ENCODE data around the gene ANKRD30A.
"Not testable (repeated sequence)": the region's sequence is repeated elsewhere in the genome, so short reads cannot be mapped to it uniquely, and the experiment has no call there.

ANKRD30A gene

GRCh38 chr10:37379991-37380390 lies 254.6 kb downstream of the ANKRD30A start:
- H3K27ac ChIP-seq (ENCODE audit: low read depth, low read length): no peak overlapping the region
- H3K27me3 ChIP-seq (ENCODE audit: control insufficient read depth, insufficient read depth, low read length): no peaks in the 10 kb centered on the region
- peaks cover 95% of the 10 kb centered on the region for H3K9me3 ChIP-seq (ENCODE audit: control insufficient read depth, insufficient read depth, low read length)
- no peak overlapping the region for H3K4me3 ChIP-seq (ENCODE audit: low read depth, low read length)
- no peak overlapping the region for H3K9ac ChIP-seq (ENCODE audit: low read depth, low read length)
- H3K4me1 ChIP-seq (ENCODE audit: control insufficient read depth, insufficient read depth, low read length): no peaks in the 10 kb centered on the region
- no peaks in the 10 kb centered on the region for H3K36me3 ChIP-seq (ENCODE audit: control insufficient read depth, insufficient read depth, low read length)

- Histone ChIP-seq H3K9me3 (ENCODE audit: control insufficient read depth, insufficient read depth, low read length) (peaks cover 96% of the 10 kb centered on the region), H3K27me3 (ENCODE audit: control insufficient read depth, insufficient read depth, low read length) (no peaks in the 10 kb centered on the region), H3K27ac (ENCODE audit: low read depth, low read length) (no peak overlapping the region), H3K4me3 (ENCODE audit: low read depth, low read length) (no peak overlapping the region), H3K9ac (ENCODE audit: low read depth, low read length) (no peak overlapping the region), H3K4me1 (ENCODE audit: control insufficient read depth, insufficient read depth, low read length) (no peaks in the 10 kb centered on the region), H3K36me3 (ENCODE audit: control insufficient read depth, insufficient read depth, low read length) (no peaks in the 10 kb centered on the region)
Measured at GRCh38 chr10:37381271-37381670, 255.9 kb downstream of the ANKRD30A start.

GRCh38 chr10:37384923-37385322 lies 259.5 kb downstream of the ANKRD30A start:
- Histone ChIP-seq H3K9me3 (ENCODE audit: control insufficient read depth, insufficient read depth, low read length) (peaks cover 86% of the 10 kb centered on the region), H3K27ac (ENCODE audit: low read depth, low read length) (no peak overlapping the region), H3K27me3 (ENCODE audit: control insufficient read depth, insufficient read depth, low read length) (no peaks in the 10 kb centered on the region), H3K4me3 (ENCODE audit: low read depth, low read length) (no peak overlapping the region), H3K9ac (ENCODE audit: low read depth, low read length) (no peak overlapping the region), H3K4me1 (ENCODE audit: control insufficient read depth, insufficient read depth, low read length) (no peaks in the 10 kb centered on the region), H3K36me3 (ENCODE audit: control insufficient read depth, insufficient read depth, low read length) (no peaks in the 10 kb centered on the region)

- Histone ChIP-seq H3K9me3 (ENCODE audit: control insufficient read depth, insufficient read depth, low read length) (peaks cover 82% of the 10 kb centered on the region), H3K9ac (ENCODE audit: low read depth, low read length) (no peak overlapping the region), H3K36me3 (ENCODE audit: control insufficient read depth, insufficient read depth, low read length) (no peaks in the 10 kb centered on the region), H3K4me1 (ENCODE audit: control insufficient read depth, insufficient read depth, low read length) (no peaks in the 10 kb centered on the region), H3K27ac (ENCODE audit: low read depth, low read length) (no peak overlapping the region), H3K27me3 (ENCODE audit: control insufficient read depth, insufficient read depth, low read length) (no peaks in the 10 kb centered on the region), H3K4me3 (ENCODE audit: low read depth, low read length) (no peak overlapping the region; the same call in 1 of the 2 replicates)
Measured at GRCh38 chr10:37390926-37391325, 265.5 kb downstream of the ANKRD30A start.

GRCh38 chr10:37400774-37401173 lies 275.4 kb downstream of the ANKRD30A start:
- peaks cover 87% of the 10 kb centered on the region for H3K9me3 ChIP-seq (ENCODE audit: control insufficient read depth, insufficient read depth, low read length)
- H3K4me1 ChIP-seq (ENCODE audit: control insufficient read depth, insufficient read depth, low read length); H3K9ac ChIP-seq (ENCODE audit: low read depth, low read length); H3K36me3 ChIP-seq (ENCODE audit: control insufficient read depth, insufficient read depth, low read length); H3K4me3 ChIP-seq (ENCODE audit: low read depth, low read length); H3K27ac ChIP-seq (ENCODE audit: low read depth, low read length); H3K27me3 ChIP-seq (ENCODE audit: control insufficient read depth, insufficient read depth, low read length): not testable (repeated sequence)

- Histone ChIP-seq H3K27ac (ENCODE audit: low read depth, low read length) (no peak overlapping the region), H3K9me3 (ENCODE audit: control insufficient read depth, insufficient read depth, low read length) (peaks cover 87% of the 10 kb centered on the region), H3K9ac (ENCODE audit: low read depth, low read length) (no peak overlapping the region), H3K27me3 (ENCODE audit: control insufficient read depth, insufficient read depth, low read length) (no peaks in the 10 kb centered on the region), H3K36me3 (ENCODE audit: control insufficient read depth, insufficient read depth, low read length) (no peaks in the 10 kb centered on the region), H3K4me3 (ENCODE audit: low read depth, low read length) (no peak overlapping the region), H3K4me1 (ENCODE audit: control insufficient read depth, insufficient read depth, low read length) (no peaks in the 10 kb centered on the region)
Measured at GRCh38 chr10:37401225-37401624, 275.8 kb downstream of the ANKRD30A start.

GRCh38 chr10:37403776-37404175 lies 278.4 kb downstream of the ANKRD30A start:
- no peaks in the 10 kb centered on the region for H3K27me3 ChIP-seq (ENCODE audit: control insufficient read depth, insufficient read depth, low read length)
- H3K4me1 ChIP-seq (ENCODE audit: control insufficient read depth, insufficient read depth, low read length): no peaks in the 10 kb centered on the region
- peaks cover 79% of the 10 kb centered on the region for H3K9me3 ChIP-seq (ENCODE audit: control insufficient read depth, insufficient read depth, low read length)
- H3K27ac ChIP-seq (ENCODE audit: low read depth, low read length): no peak overlapping the region
- H3K4me3 ChIP-seq (ENCODE audit: low read depth, low read length): no peak overlapping the region
- no peak overlapping the region for H3K9ac ChIP-seq (ENCODE audit: low read depth, low read length)
- no peaks in the 10 kb centered on the region for H3K36me3 ChIP-seq (ENCODE audit: control insufficient read depth, insufficient read depth, low read length)
